ENCODE results near the gene GNB4.
A peak's percentile ranks its signal among the peaks of the same experiment; 100 is the strongest.

DNA sequence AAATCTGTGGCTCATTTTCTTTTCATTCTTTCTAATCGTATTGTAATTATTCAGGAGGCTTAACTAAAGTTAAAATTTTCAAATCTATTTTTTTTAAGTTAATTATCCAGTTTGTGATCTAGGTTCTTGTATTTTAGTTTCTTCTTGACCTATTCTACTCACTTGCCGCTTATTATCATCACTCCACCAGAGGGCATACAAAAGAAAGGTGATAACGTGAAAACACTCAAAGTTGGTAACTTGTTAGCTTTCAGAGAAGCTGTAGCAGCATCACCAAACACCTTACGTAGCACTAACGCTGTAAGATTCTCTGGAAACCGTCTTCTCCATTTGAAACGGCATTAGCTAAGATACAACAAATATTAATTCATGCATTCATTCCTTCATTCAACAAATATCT, 4.8 kb downstream of the GNB4 start:
- TF ChIP-seq POLR2A (IDR thresholded peaks at IDR 0.05) (no peak), POLR2AphosphoS5 (IDR thresholded peaks at IDR 0.05) (no peak), EP300 (IDR thresholded peaks at IDR 0.05) (no peak)
- TF ChIP-seq, protein P1, sequence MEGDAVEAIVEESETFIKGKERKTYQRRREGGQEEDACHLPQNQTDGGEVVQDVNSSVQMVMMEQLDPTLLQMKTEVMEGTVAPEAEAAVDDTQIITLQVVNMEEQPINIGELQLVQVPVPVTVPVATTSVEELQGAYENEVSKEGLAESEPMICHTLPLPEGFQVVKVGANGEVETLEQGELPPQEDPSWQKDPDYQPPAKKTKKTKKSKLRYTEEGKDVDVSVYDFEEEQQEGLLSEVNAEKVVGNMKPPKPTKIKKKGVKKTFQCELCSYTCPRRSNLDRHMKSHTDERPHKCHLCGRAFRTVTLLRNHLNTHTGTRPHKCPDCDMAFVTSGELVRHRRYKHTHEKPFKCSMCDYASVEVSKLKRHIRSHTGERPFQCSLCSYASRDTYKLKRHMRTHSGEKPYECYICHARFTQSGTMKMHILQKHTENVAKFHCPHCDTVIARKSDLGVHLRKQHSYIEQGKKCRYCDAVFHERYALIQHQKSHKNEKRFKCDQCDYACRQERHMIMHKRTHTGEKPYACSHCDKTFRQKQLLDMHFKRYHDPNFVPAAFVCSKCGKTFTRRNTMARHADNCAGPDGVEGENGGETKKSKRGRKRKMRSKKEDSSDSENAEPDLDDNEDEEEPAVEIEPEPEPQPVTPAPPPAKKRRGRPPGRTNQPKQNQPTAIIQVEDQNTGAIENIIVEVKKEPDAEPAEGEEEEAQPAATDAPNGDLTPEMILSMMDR (IDR thresholded peaks at IDR 0.05), result peak in 3 of 6 experiments; percentile 18 to 42 (median 22)
